ENCODE results near the gene CARD11.

Gene CARD11

GRCh38 chr7:3067606-3068380, 24.1 kb upstream of the CARD11 start:
- TF ChIP-seq CSDC2 (CRISPR knock-in tag; IDR thresholded peaks at IDR 0.05), result no peak
- TF ChIP-seq TOX (CRISPR knock-in tag; IDR thresholded peaks at IDR 0.05; ENCODE audit: borderline replicate concordance), result no peak
- TF ChIP-seq ZNF565 (CRISPR knock-in tag; conservative IDR thresholded peaks at IDR 0.05; ENCODE audit: low read depth), result no peak
- no peak for TF ChIP-seq TSHZ2 (CRISPR knock-in tag; IDR thresholded peaks at IDR 0.05)
- ATAC-seq, result no peak

GRCh38 chr7:3067193-3067592, 23.5 kb upstream of the CARD11 start:
- TF ChIP-seq ZNF8 (CRISPR knock-in tag; IDR thresholded peaks at IDR 0.05), result no peak
- no peak for TF ChIP-seq CSRNP3 (CRISPR knock-in tag; IDR thresholded peaks at IDR 0.05)
- TF ChIP-seq TCF4 (CRISPR knock-in tag; IDR thresholded peaks at IDR 0.05; ENCODE audit: borderline replicate concordance), result no peak
- no peak for TF ChIP-seq ZFP30 (CRISPR knock-in tag; IDR thresholded peaks at IDR 0.05)
- no peak for ATAC-seq

- ATAC-seq, result no peak
- no peak for TF ChIP-seq ESRRG (CRISPR knock-in tag; IDR thresholded peaks at IDR 0.05)
- no peak for TF ChIP-seq TCF4 (CRISPR knock-in tag; IDR thresholded peaks at IDR 0.05; ENCODE audit: borderline replicate concordance)
- no peak for TF ChIP-seq BACH2 (CRISPR knock-in tag; IDR thresholded peaks at IDR 0.05; ENCODE audit: borderline replicate concordance)
- no peak for TF ChIP-seq TSHZ2 (CRISPR knock-in tag; IDR thresholded peaks at IDR 0.05)
- TF ChIP-seq POU6F1 (CRISPR knock-in tag; IDR thresholded peaks at IDR 0.05; ENCODE audit: borderline replicate concordance, low read depth), result no peak
Measured at GRCh38 chr7:3066506-3066905, 22.8 kb upstream of the CARD11 start.

GRCh38 chr7:3065724-3066143, 22.1 kb upstream of the CARD11 start:
- ATAC-seq, result no peak
- no peak for TF ChIP-seq RARB (CRISPR knock-in tag; IDR thresholded peaks at IDR 0.05)

GRCh38 chr7:3064067-3064466, 20.4 kb upstream of the CARD11 start:
- no peak for ATAC-seq
- TF ChIP-seq SNAI2 (CRISPR knock-in tag; IDR thresholded peaks at IDR 0.05) (no peak), OSR1 (CRISPR knock-in tag; IDR thresholded peaks at IDR 0.05) (no peak), GLIS3 (CRISPR knock-in tag; IDR thresholded peaks at IDR 0.05) (no peak), CREB5 (CRISPR knock-in tag; IDR thresholded peaks at IDR 0.05; ENCODE audit: low read depth) (no peak), ZNF70 (CRISPR knock-in tag; IDR thresholded peaks at IDR 0.05) (no peak), ZNF565 (CRISPR knock-in tag; conservative IDR thresholded peaks at IDR 0.05; ENCODE audit: low read depth) (no peak), RARB (CRISPR knock-in tag; IDR thresholded peaks at IDR 0.05) (no peak), ARNTL (CRISPR knock-in tag; IDR thresholded peaks at IDR 0.05; ENCODE audit: borderline replicate concordance, low read depth) (no peak), TOX (CRISPR knock-in tag; IDR thresholded peaks at IDR 0.05; ENCODE audit: borderline replicate concordance) (no peak), ZFP3 (CRISPR knock-in tag; IDR thresholded peaks at IDR 0.05) (no peak), ISL1 (CRISPR knock-in tag; IDR thresholded peaks at IDR 0.05) (no peak), ZFP30 (CRISPR knock-in tag; IDR thresholded peaks at IDR 0.05) (no peak), PPARA (CRISPR knock-in tag; IDR thresholded peaks at IDR 0.05; ENCODE audit: borderline replicate concordance) (no peak), ZNF8 (CRISPR knock-in tag; IDR thresholded peaks at IDR 0.05) (no peak), BACH2 (CRISPR knock-in tag; IDR thresholded peaks at IDR 0.05; ENCODE audit: borderline replicate concordance) (no peak), CSRNP3 (CRISPR knock-in tag; IDR thresholded peaks at IDR 0.05) (no peak)

All from SK-N-SH treated with all-trans-retinoic acid at 6 μM for 48 hours (cell line).